Measurements from ENCODE around the gene EIF2S2.
A peak's percentile ranks its signal among the peaks of the same experiment; 100 is the strongest.

The EIF2S2 gene

GRCh38 chr20:34045930-34046725 is 65.9 kb downstream of the EIF2S2 start:
- H3K36me3 ChIP-seq = peaks cover 9% of the 10 kb centered on the region
- no peak for TF ChIP-seq CTCF (IDR thresholded peaks at IDR 0.05; ENCODE audit: low read depth, low read length)
- H3K27ac ChIP-seq = no peak overlapping the region
- no peak for DNase-seq
- no peaks in the 10 kb centered on the region for H3K27me3 ChIP-seq (ENCODE audit: insufficient read depth, low read depth, severe bottlenecking)
- H3K4me3 ChIP-seq (ENCODE audit: low read depth, low read length) = no peak overlapping the region
- H3K9me3 ChIP-seq (ENCODE audit: severe bottlenecking) = no peaks in the 10 kb centered on the region

- Histone ChIP-seq H3K27me3 (ENCODE audit: insufficient read depth, low read depth, severe bottlenecking) (no peaks in the 10 kb centered on the region), H3K36me3 (peaks cover 9% of the 10 kb centered on the region), H3K9me3 (ENCODE audit: severe bottlenecking) (no peaks in the 10 kb centered on the region), H3K4me3 (ENCODE audit: low read depth, low read length) (no peak overlapping the region), H3K27ac (no peak overlapping the region)
- TF ChIP-seq CTCF (IDR thresholded peaks at IDR 0.05; ENCODE audit: low read depth, low read length) = no peak
- no peak for DNase-seq
These were observed 66.7 kb downstream of the EIF2S2 start for GRCh38 chr20:34045294-34045693.

- H3K27ac ChIP-seq = no peak overlapping the region; the same call in 1 of the 2 replicates
- peak; percentile 52 for DNase-seq
- H3K36me3 ChIP-seq = peaks cover 9% of the 10 kb centered on the region
- no peaks in the 10 kb centered on the region for H3K27me3 ChIP-seq (ENCODE audit: insufficient read depth, low read depth, severe bottlenecking)
- TF ChIP-seq CTCF (IDR thresholded peaks at IDR 0.05; ENCODE audit: low read depth, low read length) = no peak
- no peak overlapping the region for H3K4me3 ChIP-seq (ENCODE audit: low read depth, low read length)
- no peaks in the 10 kb centered on the region for H3K9me3 ChIP-seq (ENCODE audit: severe bottlenecking)
These were observed 69.0 kb downstream of the EIF2S2 start for GRCh38 chr20:34043025-34043424.

- DNase-seq = no peak
- H3K4me3 ChIP-seq (ENCODE audit: low read depth, low read length) = no peak overlapping the region
- TF ChIP-seq CTCF (IDR thresholded peaks at IDR 0.05; ENCODE audit: low read depth, low read length) = no peak
These were observed 69.8 kb downstream of the EIF2S2 start for GRCh38 chr20:34042262-34042661.

GRCh38 chr20:34041226-34041625 is 70.8 kb downstream of the EIF2S2 start:
- Histone ChIP-seq H3K4me3 (ENCODE audit: low read depth, low read length) (no peak overlapping the region), H3K27ac (no peak overlapping the region), H3K27me3 (ENCODE audit: insufficient read depth, low read depth, severe bottlenecking) (no peaks in the 10 kb centered on the region), H3K36me3 (peaks cover 9% of the 10 kb centered on the region), H3K9me3 (ENCODE audit: severe bottlenecking) (no peaks in the 10 kb centered on the region)
- DNase-seq = no peak
- no peak for TF ChIP-seq CTCF (IDR thresholded peaks at IDR 0.05; ENCODE audit: low read depth, low read length)

More at GRCh38 chr20:34042262-34042661, 69.8 kb downstream of the EIF2S2 start:
- H3K27ac ChIP-seq = peak overlapping the region; percentile 7; the same call in 1 of the 2 replicates
- H3K27me3 ChIP-seq (ENCODE audit: insufficient read depth, low read depth, severe bottlenecking) = no peaks in the 10 kb centered on the region
- H3K36me3 ChIP-seq = peaks cover 9% of the 10 kb centered on the region
- no peaks in the 10 kb centered on the region for H3K9me3 ChIP-seq (ENCODE audit: severe bottlenecking)
